T-helper 22 cell (primary cell): Measurements from ENCODE around the gene POU3F1.
"Not testable (repeated sequence)": the region's sequence is repeated elsewhere in the genome, so short reads cannot be mapped to it uniquely, and the experiment has no call there.

Source experiments
- DNase-seq: peaks from one replicate; pipeline ENCODE4 v3.0.0-alpha.2; 2020; ENCODE audit warnings: low read depth

The POU3F1 gene

DNA sequence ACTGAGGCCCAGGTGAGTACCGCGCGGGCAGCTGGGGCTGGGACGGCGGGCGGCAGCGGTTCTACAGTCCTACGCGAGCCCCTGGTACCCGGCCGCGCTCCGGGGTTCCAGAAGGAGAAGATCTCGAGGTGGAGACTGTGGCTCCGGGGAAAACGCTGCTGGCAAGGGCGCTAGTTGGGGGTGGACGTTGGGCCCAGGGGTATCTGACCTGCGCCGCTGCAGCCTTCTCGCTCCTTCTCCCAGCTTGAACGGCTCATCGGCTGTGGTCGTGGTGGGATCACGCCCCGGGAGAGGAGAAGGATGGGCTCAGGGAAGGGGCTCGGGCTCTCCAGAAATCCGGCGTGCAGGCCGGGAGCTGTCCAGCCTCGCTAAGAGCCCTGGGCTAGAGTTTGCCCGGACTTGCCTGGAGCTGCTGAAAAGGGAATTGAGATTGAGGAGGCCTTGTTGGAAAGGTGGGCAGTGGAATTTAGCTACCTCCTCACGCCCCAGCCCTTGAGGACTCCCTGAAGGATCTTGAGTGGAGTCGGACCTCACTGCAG is 1.1 kb upstream of the POU3F1 start:
- DNase-seq: no peak

DNA sequence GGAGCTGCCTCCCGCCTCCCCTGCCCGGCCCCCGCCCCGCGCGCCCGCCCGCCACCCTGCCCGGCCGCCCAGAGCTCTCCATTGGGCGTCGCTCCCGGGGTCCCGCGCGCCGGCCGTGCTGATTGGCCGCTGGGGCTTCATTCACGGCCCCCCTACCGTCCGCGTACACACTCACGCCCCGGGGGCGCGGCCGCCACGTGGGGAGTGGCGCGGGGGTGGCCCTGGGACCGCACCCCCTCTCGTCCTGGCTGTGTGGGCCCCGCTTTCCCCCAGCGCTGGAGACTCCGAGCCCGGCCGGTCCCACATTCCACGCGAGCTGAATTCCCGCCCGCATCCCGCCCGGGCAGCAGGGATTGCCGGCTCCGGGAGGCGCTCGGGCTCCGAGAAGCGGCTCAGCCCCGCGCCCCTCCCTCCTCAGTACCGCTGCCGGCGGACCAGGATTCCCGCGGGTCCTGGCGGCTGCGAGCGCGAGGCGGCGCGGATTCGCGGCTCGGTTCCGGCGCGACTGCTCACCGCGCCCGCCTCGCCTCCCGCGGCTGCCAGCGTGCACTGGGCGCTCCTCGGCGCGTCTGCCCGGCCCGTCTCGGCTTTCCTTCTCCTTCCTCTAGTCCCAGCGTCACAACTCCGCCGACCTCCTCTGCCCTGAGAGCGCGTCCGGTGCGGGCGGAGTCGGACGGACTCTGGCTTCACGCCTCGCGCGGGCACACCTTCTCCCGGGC is 450 bp upstream of the POU3F1 start:
- DNase-seq: peak; percentile 73

DNA sequence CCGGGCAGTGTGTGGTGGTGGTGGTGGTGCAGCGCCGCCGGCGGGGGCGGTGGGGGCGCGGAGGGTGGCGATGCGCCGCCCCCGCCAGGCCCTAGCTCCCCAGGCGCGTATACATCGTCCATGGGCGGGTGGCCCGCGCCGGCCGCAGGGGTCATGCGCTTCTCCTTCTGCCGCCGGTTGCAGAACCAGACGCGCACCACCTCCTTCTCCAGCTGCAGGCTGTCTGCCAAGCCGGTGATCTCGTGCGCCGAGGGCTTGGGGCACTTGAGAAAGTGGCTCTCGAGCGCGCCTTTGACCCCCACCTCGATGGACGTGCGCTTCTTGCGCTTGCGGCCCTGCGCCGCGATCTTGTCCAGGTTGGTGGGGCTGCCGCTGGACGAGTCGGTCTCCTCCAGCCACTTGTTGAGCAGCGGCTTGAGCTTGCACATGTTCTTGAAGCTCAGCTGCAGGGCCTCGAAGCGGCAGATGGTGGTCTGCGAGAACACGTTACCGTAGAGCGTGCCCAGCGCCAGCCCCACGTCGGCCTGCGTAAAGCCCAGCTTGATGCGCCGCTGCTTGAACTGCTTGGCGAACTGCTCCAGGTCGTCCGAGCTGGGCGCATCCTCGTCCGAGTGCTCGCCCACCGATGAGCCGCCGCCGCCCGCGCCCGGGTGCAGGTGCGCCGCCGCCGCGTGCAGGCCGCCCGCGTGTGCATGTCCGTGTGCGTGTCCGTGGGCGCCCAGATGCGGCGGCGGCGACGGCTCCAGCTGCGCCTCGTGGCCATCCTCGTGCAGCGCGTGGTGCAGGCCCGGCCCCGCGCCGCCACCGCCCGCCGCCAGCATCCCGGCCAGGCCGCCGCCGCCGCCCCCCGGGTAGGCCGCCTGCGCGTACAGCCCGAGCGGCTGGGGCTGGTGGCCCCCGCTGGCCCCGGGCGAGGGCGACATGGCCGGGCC is 926 bp downstream of the POU3F1 start:
- no peak for DNase-seq

DNA sequence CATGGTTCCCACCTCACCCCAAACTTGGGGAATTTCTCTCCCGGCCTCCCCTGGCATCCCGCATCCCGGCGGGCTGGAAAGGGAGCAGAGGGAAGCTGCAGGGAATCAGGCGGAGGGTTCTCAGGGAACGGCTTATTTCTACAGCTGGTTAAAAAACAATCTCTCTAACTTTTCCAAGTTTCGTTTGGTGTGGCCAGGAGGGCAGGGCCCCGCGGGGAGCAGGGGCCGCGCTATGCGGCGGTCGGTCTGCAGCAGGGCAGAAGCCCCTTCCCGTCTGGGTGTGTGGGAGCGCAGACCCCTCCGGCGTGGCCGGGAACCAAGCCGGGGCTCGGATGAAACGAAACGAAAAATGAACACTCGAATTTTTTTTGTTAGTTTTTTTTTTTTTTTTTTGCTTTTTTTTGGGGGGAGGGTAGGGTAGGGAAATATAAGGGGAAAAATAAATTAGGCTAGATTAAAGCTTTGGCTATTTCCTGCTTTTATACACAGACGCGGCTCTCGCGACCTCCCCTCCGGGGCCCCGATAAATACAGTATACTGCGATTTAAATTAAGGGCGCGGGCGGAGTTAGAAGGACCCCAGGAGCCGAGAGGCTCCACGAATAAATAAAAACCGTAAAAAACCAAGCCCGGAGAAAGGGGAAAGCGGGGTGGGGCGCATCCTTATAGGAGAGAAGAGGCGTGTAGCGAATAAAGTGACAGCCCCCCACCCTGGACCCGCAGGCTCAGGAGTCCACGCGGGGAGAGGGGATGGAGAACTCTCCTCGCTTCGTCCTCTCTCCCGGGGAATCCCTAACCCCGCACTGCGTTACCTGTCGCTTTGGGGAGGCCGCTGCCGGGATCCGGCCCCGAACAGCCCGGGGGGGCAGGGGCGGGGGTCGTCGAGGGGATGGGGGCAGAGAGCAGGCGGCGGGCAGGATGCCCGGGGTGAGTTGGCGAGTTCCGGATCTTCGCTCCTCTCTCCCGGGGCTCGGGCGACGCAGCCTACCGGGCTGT is 2.1 kb downstream of the POU3F1 start:
- DNase-seq: no peak

DNA sequence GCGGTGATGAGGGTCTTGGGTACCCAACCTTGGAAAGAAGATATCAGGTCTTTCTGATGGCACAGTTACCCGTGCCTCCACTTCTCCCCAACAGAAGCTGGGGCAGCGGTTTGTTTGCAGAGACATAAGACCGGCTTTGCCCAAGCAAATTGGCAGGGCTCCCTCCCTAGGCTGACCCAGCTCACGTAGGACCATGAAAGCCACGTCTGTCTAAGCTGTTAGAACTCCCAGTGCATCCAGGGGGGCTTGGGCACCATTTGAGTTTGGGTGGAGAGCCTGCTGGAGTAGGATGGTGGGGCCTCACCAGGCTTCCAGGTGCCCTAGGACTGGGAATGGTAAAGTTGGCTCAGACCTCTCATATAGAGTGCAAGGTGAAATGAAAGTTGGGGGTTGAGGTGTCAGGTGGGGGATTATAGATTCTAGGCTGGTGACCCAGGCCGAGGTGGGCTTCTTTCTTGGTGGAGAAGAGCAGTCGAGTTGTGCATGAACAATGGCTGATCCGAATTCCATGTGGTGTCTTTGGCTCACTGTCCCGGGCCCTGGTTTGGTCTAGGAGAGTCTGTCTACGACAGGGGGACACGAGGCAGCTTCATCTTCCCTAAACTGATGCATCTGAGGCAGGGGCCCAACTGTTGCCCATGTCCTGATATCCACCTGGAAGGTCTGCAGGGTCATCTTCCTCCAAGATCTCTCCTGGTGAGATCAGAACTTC is 3.4 kb downstream of the POU3F1 start:
- DNase-seq: no peak

DNA sequence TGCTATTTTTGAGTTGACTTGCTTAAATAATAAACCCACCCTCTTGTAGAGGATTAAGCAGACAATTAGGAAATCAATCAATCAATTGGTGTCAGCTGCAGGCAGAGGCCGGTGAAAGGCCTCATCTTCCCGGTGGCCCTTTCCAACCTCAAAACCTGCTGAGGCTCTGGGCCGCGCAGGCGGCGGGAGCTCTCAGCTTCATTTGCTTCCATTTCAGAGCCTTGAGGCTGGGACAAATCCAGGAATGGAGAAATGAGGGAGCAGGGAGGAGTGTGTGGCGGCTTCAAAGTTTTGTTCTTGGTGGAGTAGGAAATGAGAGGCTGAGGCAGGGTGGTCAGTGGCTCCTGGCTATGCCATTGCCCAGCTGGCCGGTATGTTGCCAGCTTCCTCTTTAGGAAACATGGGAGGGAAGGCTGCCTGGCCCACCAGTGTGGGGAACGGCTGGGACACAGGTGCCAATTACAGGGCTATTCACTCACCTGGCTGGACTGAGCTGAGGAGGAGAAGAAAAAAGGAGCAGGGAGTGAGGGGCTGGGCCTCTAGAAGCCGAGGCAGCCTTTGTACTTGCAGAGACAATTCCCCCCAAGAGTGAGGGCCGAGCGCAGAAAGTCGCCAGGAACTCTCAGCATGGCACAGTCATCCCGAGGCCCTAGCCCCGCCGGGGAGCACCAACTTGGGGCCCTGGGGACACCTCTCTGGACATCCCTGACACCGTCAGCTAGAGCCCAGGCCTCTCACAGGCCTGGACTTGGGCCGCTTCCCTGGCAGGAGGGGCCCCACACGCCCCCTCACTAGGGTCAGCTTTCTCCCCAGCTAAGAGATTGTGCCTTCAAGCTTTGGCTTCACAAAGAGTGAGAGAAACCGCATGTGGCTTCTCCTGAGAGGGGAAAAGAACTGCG is 4.4 kb downstream of the POU3F1 start:
- no peak for DNase-seq

DNA sequence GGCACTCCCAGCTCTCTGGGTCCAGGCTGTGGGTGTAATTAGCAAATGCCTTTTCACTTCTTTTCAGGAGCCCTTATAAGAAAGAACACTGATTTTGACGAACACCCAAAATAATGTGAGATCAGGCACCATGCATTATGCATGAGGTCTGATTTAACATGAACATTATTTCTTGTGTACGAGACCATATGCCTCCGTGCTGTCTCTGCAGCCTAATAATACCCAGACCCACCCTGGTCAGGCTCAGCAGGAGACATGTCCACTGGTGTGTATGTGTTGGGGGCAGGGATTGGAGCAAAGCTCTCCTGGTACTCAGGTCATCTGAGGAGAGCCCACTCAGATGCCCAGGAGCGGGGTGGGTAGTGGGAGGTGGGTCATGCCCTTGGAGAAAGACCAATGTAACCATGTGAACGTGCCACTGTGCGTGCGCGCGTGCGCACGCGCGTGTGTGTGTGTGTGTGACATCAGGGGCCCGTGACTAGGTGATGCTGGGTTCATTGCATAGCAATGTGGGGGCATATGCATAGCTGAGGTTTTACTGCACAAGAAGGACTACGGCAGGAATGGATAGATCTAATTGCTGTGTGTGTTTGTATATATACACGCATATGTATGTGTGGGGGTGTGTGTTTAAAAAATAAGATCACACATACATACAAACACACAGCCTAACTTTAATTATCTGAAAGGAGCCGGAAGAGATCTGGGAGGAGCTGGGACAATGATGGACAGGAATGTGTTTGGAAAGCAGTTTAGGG is 7.1 kb downstream of the POU3F1 start:
- DNase-seq: no peak

DNA sequence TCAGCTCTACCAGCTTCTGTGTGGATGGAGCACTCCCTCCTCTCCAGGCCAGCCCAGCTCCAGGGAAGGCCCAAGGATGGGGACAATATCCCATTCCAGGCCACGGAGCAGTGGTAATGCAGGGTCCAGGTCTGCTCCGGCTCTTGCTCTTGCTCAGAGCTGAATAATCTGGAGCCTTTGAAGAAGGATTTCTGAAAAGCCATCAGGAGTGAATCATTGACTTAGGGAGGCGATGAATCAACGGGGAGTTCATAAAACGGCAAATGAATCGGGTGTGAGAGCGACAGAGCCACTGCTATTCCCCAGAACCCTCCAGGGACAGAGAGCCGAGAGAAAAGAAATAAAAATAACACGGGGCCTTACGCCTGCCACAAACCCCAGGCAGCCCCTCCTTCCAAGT is 7.7 kb downstream of the POU3F1 start:
- no peak for DNase-seq

DNA sequence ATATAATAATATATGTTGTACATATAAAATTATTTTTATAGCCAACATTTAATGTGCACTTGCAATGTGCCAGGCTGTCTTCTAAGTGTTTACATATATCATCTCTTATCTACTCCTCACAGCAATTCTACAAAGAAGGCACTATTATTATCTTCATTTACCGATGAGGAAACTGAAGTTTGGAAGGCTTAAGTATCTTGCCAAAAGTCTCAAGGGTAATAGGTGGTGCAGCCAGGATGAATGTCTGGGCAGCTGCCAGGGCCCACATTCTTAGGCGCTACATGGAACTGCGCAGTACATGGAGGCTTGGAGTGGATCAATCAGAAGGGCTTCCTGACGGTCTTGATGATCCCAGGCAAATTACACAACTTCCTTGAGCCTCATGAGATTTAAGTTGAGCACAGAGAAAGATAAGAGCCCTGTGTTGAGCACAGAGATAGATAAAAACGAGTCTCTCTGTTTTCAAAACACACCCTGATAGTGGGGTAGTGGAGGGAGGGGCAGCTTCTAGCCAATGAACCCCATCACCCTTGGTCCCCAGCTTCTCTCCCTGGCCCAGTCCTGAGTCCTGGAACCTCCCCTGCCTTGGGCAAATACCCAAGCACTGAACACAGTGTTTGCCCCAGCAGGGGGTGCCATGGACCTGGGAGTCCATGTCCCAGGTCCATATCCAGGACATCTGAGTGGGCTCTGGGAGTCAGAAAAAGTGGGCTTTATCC is 9.2 kb downstream of the POU3F1 start:
- no peak for DNase-seq

DNA sequence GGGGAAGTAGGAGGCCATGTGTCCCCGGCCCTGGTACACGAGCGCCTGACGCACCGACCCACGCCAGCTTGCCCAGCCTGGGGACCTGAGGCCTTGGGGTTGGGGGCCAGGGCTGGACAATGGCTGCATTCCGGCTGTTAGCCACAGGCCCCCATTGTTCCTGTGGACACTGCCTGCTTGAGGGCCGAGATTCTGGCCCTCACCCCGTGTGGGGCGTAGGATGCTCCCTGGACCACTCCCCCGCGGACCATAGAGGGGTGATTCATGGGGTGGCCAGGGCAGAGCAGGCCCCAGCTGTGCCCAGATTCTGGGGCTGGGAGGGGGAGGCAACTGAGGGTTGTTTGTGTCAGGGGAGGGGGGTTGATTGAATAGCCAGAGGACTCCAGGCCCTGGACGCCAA is 11.7 kb downstream of the POU3F1 start:
- DNase-seq: no peak

DNA sequence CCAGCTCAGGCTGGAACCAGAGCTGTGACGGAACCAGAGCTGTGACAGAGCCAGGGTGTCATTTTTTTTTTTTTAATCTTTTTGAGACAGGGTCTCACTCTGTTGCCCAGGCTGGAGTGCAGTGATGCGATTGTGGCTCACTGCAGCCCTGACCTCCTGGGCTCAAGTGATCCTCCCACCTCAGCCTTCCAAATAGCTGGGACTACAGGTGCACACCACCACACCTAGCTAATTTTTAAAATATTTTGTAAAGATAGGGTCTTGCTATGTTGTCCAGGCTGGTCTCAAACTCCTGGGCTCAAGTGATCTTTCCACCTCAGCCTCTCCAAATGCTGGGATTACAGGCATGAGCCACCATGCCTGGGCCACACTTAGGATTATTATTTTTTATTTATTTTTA is 13.6 kb downstream of the POU3F1 start:
- DNase-seq: not testable (repeated sequence)

DNA sequence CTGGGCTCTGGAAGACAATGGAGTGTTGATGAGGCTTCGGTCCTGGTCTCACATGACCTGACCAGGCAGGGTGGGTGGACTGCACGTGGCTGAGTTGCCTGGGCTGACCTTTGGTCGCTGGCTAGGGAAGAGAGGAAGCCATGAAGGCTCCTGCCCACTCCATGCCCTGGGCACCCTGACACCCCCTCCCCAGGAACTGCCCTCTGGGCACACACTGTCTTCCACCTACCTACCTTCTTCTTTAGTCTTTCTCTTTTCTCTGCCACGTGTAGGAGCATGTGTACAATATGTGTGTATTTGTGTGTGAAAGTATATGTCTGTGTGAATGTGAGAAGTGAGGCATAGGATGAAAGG is 15.1 kb downstream of the POU3F1 start:
- DNase-seq: no peak

DNA sequence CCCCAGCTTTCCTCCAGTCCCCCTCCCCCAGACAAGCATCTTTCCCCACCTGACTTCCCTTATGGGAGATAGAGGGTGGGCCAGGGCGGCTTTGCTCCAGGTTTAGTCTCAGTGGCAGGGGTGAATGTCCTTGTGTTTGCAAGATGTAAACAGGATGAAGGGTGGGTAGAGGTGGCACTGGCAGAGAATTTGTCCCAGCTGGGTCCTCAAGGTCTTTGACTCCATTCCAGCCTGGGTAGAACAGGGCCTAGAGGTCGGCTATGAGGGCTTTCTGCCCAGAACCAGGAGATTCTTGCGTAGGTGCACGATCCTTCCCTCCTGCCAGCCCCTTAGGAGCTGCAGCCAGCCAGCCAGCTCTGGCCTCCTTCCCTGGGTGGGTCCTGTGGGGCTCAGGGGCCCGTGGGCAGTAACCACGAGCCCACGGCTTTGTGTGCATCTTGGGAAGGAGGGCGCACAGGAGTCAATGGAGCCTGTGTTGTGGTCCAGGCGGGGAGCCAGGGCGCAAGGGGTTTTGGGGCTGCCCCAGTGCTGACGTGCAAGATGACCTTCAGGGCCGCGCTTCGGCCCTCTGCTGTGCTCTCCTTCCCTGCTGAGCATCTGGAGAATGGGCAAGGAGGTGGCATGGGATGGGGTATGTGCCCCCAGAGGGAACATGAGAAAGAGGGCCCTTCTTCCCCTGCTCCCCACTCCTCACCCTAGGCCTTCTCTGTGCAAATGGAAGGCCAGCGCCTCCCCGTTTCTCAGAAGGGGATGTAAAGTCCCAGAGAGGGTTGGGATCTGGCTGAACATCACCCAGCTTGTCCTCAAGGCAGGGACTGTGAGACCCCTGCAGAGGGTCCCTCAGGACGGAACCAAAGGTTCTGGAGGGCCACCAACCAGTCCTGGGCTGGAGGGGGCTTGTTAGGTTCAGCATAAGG is 15.7 kb downstream of the POU3F1 start:
- DNase-seq: no peak

DNA sequence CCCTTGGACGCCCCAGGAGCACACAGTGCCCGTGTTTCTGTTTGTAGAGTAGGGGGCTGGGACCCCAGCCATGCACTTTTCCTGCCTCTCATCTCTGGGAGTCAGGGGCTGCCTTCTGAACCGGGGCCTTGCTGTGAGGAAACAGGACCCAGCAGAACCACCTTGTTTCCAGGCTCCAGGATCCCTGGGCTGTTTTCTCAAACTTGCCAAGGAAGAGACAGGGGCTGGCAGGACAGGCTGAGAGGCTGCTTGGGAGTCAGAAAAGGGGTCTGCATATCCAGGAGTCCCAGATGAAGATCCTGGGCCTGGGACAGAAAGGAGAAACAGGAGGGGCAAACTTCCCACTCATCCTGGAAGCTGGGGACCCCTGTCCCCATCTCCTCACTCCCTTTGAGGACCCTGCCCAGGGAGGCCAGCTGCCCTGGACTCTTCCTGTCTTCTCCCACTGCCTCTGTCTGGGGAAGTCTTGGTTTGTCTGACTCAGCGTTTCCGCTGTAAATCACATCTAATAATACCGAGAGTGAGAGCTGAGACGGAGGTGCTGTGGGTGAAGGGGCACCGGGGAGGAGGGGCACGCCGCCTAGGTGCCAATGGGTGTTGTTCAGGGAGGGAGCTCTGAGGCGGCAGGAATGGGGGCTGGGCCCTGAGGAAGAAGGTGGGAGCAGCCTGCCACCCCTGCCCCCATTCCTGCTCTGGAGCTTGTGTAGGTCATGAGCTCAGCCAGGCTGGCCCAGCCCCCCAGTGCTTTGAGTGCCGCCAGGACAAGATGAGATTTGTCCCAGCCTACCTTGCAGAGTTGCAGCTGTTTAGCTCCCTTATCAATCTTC is 16.7 kb downstream of the POU3F1 start:
- DNase-seq: peak; percentile 20

DNA sequence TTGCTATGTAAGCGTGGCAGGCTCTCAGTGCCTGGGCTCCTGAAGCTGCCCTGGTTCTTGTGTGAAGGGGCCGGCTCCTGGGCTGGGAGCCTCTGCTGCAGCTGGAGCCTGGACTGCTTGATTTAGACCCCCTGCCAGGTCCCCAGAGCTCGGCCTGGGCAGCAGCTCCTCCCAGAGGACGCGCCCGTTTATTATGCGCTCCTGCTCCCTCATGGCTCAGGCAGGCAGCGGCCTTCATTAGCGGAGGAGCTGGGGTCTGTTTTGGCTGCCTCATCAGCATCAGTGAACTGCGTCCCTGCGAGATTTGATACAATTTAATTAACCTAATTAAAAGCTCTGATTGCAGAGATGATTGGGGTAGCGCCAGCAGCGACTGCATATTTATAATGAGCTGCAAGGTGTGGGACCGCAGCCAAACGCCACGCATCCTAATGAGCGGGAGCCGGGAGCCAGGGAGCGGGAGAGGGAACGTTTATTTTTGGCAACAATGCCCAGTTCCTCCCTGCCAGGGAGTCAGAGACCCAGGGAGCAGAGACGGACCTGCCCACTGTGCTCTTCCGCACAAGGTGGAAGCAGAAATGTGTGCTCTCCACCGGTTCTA is 17.4 kb downstream of the POU3F1 start:
- no peak for DNase-seq

DNA sequence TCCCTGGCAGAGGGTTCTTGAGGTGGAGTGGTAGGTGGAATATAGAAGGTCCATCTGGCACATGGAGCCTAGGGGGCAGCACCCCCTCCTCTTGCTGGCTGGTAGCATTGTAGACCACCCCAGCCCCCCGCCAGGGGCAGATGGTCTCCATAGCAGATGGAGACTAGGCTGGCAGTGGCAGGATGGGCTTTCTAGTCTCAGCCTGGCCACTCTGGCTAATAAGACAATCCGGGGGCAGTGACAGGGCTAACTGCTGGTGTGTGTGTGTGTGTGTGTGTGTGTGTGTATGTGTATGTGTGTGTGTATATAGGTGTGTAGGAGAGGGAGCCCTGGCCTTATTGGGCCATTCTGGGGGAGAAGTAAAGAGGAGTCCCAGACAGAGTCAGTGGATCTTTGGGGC is 17.9 kb downstream of the POU3F1 start:
- DNase-seq: no peak
